ENCODE data around the gene THADA.

- TF ChIP-seq POLR2AphosphoS5 (IDR thresholded peaks at IDR 0.05) (no peak), CTCF (IDR thresholded peaks at IDR 0.05) (no peak)
Measured at GRCh38 chr2:43604674-43605073, 8.8 kb upstream of the THADA start.
